Fibroblast of upper back skin (primary cell): Measurements from ENCODE around the gene POLQ.
"Not testable (repeated sequence)": the region's sequence is repeated elsewhere in the genome, so short reads cannot be mapped to it uniquely, and the experiment has no call there.

ENCODE experiments used
- DNase-seq: peaks from one replicate; pipeline ENCODE4 v3.0.0-alpha.2; 2013

The POLQ gene

GRCh38 chr3:121545574-121546455 is at the start of gene POLQ:
Gene POLQ, minus strand, starts transcription at chr3:121545988. Its CDS starts 111 bp downstream, at chr3:121545877.
- DNase-seq, result peak; percentile 94

DNA sequence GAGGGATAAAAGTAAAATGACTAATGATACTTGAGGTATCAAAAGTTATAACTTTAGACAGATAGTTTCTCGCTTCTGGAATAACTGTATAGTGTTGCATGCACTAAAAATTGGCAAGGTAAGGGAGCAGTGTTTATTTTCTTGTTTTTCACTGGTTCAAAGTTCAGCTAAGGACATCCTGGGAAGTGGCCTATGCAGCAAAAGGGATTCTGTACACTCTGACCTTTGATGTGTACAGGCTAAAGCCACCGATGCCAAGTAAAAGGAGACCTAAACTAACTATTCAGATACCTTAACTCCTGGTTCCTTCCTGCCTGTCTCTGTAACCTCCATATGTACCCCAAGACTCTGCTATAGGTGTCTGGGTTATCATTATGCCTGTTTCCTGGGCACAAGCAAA is 49.1 kb upstream of the POLQ start:
- DNase-seq, result no peak

DNA sequence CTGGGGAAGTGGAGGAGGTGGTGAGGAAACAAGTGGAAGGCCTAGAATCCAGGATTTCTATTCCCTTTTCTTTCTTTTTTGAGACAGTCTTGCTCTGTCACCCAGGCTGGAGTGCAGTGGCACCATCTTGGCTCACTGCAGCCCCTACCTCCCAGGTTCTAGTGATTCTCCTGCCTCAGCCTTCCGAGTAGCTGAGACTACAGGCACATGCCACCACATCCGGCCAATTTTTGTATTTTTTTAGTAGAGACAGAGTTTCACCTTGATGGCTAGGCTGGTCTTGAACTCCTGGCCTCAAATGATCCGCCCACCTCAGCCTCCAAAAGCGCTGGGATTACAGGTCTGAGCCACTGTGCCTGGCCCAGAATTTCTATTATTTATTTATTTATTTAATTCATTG is 48.0 kb upstream of the POLQ start:
- DNase-seq, result not testable (repeated sequence)

- no peak for DNase-seq
Observed at GRCh38 chr3:121592856-121593702, 47.3 kb upstream of the POLQ start, which contains the start of gene FBXO40. Gene FBXO40, plus strand, starts transcription at chr3:121593379. Its CDS starts 27,197 bp downstream, at chr3:121620576.

- DNase-seq, result no peak
Observed at GRCh38 chr3:121584418-121584817, 38.6 kb upstream of the POLQ start.

DNA sequence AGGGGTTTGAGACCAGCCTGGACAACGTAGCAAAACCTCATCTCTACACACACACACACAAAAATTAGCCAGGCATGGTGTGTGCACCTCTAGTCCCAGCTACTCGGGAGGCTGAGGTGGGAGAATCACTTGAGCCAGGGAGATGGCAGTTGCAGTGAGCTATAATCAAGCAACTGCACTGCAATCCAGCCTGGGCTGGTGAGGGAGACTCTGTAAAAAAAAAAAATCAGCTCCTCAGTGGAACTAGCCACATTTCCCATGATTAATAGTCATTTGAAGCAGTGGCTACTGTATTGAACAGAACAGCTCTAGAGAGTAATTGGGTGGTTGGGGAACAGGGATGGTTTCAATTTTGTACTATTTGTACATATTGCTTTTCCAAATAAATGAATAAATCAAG is 35.9 kb upstream of the POLQ start:
- no peak for DNase-seq

DNA sequence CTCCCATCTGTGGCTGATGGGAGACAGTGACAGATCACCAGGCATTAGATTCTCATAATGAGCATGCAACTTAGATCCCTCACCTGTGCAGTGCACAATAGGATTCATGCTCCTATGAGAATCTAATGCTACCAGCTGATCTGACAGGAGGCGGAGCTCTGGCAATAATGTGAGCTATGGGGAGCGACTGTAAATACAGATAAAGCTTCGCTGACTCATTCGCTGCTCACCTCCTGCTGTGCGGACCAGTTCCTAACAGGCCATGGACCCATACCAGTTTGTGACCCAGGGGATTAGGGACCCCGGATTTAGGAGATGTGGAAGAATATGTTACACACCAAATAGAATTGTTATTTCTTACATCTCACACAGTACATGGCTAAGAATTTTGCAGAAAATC is 28.7 kb upstream of the POLQ start:
- DNase-seq, result no peak

DNA sequence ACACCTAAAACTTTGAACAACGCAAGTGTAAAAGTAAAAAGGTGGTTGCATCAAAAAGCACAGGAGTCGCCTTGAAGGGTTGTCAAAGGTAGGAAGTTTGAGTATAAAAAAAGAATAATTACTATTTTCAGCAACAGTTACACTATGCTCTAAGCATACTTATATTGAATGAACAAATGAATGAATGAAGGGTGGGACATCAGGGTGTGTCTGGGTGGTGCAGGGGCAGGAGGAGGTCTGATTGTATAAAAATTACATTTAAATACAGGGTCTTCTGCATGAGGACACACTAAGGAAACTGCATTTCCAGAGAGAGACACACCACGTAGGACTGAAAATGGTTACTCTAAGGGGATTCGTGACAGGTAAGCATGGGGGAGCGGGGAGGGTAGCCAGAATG is 21.9 kb upstream of the POLQ start, which contains the start of gene ARGFX:
Gene ARGFX, plus strand, starts transcription at position 301 of the 400 bp plus-strand sequence. CDS start 2,765 bp downstream, outside the sequence.
- DNase-seq, result no peak

DNA sequence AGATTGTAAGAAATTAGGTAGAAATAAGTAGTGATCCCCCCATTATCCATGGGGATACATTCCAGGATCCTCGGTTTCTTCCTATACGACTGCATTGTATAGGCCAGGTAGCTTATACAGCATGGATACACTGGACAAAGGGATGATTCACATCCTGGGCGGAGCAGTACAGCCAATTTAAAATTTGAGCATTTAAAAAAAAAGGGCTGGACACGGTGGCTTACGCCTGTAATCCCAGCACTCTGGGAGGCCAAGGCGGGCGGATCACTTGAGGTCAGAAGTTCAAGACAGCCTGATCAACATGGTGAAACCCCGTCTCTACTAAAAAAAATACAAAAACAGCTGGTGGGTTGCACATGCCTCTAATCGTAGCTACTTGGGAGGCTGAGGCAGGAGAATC is 21.0 kb upstream of the POLQ start:
- no peak for DNase-seq

GRCh38 chr3:121562148-121562547 is 16.4 kb upstream of the POLQ start:
- DNase-seq, result no peak

DNA sequence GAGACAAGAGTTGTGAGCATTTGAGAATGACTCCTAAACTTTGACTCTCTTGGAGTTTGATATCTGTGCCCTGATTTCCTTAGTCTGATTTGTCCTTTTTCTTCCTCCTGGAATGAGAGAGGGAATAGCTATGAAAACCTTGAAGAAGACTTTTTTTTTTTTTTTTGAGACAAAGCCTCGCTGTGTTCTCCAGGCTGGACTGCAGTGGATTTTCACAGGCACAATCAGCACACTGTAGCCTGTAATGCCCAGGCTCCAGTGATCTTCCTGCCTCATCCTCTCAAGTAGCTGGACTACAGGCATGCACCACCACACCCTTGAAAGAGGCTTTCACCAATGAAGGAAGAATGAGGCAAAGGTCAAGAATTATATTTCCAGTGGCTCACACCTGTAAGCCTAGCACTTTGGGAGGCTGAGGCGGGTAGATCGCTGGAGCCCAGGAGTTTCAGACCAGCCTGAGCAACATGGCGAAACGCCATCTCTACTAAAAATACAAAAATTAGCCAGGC is 11.7 kb upstream of the POLQ start:
- DNase-seq, result no peak

GRCh38 chr3:121552797-121553196 is 7.0 kb upstream of the POLQ start:
- DNase-seq, result no peak

- no peak for DNase-seq
Observed at GRCh38 chr3:121552379-121552778, 6.6 kb upstream of the POLQ start.

DNA sequence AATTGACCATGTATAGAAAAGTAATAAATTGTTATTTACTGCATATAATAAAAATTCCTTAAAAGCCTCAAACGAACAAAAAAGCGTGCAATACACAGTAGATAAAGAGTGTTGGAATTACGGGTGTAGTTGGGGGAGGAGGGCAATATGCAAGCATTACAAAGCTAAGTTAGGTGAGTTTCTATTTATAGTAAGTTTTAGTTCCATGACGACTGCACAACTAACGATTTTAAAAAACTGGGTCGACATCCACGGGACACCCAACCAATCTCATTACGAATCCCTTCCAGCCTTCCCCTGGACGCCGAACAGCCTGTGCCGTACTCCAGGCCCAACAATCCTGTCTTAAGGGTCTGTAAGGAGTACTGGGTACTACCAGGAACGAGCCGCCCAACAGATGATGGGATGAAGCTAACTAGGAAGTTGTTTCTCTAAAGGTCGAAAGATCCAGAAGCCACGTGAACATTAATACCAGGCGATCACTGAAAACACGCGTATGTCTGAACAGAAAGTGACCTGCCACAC is 677 bp downstream of the POLQ start:
- no peak for DNase-seq

DNA sequence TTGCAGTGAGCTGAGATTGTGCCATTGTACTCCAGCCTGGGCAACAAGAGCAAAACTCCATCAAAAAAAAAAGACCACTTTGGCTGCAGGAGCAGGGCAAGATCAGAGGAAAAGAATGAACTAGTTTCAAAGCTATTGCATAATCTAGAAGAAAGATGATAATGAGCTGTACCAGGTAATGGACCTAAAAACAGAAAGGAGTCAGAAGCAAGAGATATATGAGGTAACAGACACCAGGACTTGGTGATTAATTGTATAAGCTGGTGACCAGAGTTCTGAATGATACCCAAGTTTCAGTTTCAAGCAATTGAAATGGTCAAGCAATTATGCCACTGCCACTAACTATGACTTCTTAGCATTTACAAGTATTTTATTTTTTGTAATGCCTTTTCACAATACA is 2.9 kb downstream of the POLQ start:
- no peak for DNase-seq

GRCh38 chr3:121531269-121531668 is 14.5 kb downstream of the POLQ start:
- DNase-seq, result no peak

- peak; percentile 12 for DNase-seq
Observed at GRCh38 chr3:121529308-121529707, 16.5 kb downstream of the POLQ start.

- DNase-seq, result no peak
Observed at GRCh38 chr3:121520510-121520909, 25.3 kb downstream of the POLQ start.

DNA sequence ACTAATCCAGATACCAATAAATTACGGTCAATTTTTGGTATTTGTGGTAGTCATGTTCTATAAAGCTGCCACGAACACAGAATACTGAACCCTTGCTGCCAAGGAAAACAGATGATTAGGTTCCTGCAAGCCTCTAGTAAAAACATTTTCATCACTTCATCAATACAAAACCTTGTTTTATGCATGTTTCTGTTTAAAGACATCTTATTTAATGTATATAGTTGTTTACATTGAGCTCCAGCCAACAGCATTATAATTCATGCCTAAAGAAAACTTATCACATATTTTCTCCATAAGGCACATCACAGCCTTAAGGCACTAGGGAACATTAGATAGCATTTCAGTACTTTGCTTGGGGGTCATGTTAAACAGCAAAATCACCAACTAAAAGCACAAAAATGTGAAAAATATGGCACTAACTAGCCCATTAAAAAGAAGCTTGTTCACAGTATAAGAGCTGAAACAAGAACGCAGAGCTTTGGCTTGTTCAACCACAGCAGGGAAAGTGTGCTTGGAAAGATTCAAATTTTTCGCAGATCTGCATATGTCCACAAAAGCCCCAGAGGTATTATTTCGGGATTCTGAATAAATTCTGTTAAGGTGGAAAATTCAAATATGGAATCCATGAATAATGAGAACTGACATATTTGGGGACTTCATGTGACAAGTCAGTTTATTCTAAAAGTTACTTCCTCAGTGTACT is 27.7 kb downstream of the POLQ start:
- peak; percentile 9 for DNase-seq

- DNase-seq, result no peak
Observed at GRCh38 chr3:121515862-121516261, 29.9 kb downstream of the POLQ start.

- DNase-seq, result no peak
Observed at GRCh38 chr3:121515313-121515712, 30.5 kb downstream of the POLQ start.

GRCh38 chr3:121514496-121514895 is 31.3 kb downstream of the POLQ start:
- DNase-seq, result no peak

- no peak for DNase-seq
Observed at GRCh38 chr3:121508389-121508788, 37.4 kb downstream of the POLQ start.
